Regular cardiac myocyte (primary cell): ENCODE results near the gene ADGRD1. TPM values are rescaled to one million over a fixed set of nuclear protein-coding genes. Genes with fewer than 3 reads are reported as not detected.

ENCODE experiments used
- total RNA-seq: library from RNA; depleted of rRNA; stranded (reverse); fragments of >200 nt; gene quantifications from 2 replicates; pipeline ENCODE4 v1.2.3, GENCODE V29; 2014

The ADGRD1 gene
- 0.38 and 1.1 TPM in 2 replicates for total RNA-seq

GRCh38 chr12:130953771-130954543, at the start of gene ADGRD1:
Gene ADGRD1 (plus strand): TSS chr12:130953907. CDS start chr12:130954466, 559 bp downstream.

Other genes with a start within 250 kb of the ADGRD1 start
- under 0.01 TPM in 1 of 2 replicates, not detected in the other for gene RIMBP2, start 237.6 kb upstream of the ADGRD1 start, total RNA-seq
- 47.9 and 50.0 TPM in 2 replicates for gene STX2, start 114.7 kb upstream of the ADGRD1 start, total RNA-seq
- 555 and 1,282 TPM in 2 replicates for gene RAN, start 81.8 kb upstream of the ADGRD1 start, total RNA-seq